GM18498 (cell line): ENCODE measurements around the gene TMCC3.
"Not testable (repeated sequence)": the region's sequence is repeated elsewhere in the genome, so short reads cannot be mapped to it uniquely, and the experiment has no call there.

ENCODE experiments used
- ATAC-seq: cut with Tn5 transposase; IDR thresholded peaks from one replicate; pipeline ENCODE4 v1.9.1; 2021; ENCODE audit warnings: mild to moderate bottlenecking, moderate library complexity; ENCODE audit not compliant: unreplicated experiment

The TMCC3 gene

GRCh38 chr12:94637390-94638113, 12.8 kb downstream of the TMCC3 start:
- ATAC-seq = no peak

- ATAC-seq = no peak
These were observed 13.8 kb downstream of the TMCC3 start for GRCh38 chr12:94636462-94637085.

- ATAC-seq = no peak
These were observed 15.6 kb downstream of the TMCC3 start for GRCh38 chr12:94634717-94635116.

- no peak for ATAC-seq
These were observed 17.0 kb downstream of the TMCC3 start for GRCh38 chr12:94633401-94633800.

- no peak for ATAC-seq
These were observed 19.3 kb downstream of the TMCC3 start for GRCh38 chr12:94631058-94631457.

- no peak for ATAC-seq
These were observed 21.4 kb downstream of the TMCC3 start for GRCh38 chr12:94628819-94629472.

GRCh38 chr12:94628369-94628768, 22.0 kb downstream of the TMCC3 start:
- no peak for ATAC-seq

GRCh38 chr12:94625531-94625930, 24.8 kb downstream of the TMCC3 start:
- no peak for ATAC-seq

- no peak for ATAC-seq
These were observed 27.0 kb downstream of the TMCC3 start for GRCh38 chr12:94623161-94623920.

GRCh38 chr12:94622475-94622874, 27.9 kb downstream of the TMCC3 start:
- ATAC-seq = no peak

- ATAC-seq = peak; percentile 96
These were observed 28.5 kb downstream of the TMCC3 start for GRCh38 chr12:94621662-94622359.

GRCh38 chr12:94620621-94621020, 29.7 kb downstream of the TMCC3 start:
- ATAC-seq = no peak

- ATAC-seq = no peak
These were observed 31.2 kb downstream of the TMCC3 start for GRCh38 chr12:94618995-94619695.

- no peak for ATAC-seq
These were observed 33.3 kb downstream of the TMCC3 start for GRCh38 chr12:94617101-94617500.

GRCh38 chr12:94616203-94616729, 34.1 kb downstream of the TMCC3 start:
- ATAC-seq = no peak

GRCh38 chr12:94615260-94616181, 34.8 kb downstream of the TMCC3 start:
- no peak for ATAC-seq

- ATAC-seq = no peak
These were observed 36.1 kb downstream of the TMCC3 start for GRCh38 chr12:94614288-94614721.

- ATAC-seq = no peak
These were observed 40.4 kb downstream of the TMCC3 start for GRCh38 chr12:94609917-94610443.

GRCh38 chr12:94606810-94607209, 43.5 kb downstream of the TMCC3 start:
- not testable (repeated sequence) for ATAC-seq
